Measurements from ENCODE around the gene COL21A1.

DNA sequence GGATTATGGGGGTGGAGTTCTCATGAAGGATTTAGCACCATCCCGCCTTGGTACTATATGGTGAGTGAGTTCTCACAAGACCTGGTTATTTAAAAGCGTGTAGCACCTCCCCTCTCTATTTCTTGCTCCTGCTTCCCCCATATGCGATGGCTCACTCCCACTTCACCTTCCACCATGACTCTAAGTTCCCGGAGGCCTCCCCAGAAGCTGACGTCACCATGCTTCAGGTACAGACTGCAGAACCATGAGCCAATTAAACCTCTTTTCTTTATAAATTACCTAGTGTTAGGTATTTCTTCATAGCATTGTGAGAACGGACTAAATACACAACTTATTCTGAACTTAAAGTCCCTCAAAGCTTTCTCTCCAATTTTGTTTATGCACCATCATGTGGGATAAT lies 208.6 kb downstream of the COL21A1 start:
- TF ChIP-seq, protein P1, sequence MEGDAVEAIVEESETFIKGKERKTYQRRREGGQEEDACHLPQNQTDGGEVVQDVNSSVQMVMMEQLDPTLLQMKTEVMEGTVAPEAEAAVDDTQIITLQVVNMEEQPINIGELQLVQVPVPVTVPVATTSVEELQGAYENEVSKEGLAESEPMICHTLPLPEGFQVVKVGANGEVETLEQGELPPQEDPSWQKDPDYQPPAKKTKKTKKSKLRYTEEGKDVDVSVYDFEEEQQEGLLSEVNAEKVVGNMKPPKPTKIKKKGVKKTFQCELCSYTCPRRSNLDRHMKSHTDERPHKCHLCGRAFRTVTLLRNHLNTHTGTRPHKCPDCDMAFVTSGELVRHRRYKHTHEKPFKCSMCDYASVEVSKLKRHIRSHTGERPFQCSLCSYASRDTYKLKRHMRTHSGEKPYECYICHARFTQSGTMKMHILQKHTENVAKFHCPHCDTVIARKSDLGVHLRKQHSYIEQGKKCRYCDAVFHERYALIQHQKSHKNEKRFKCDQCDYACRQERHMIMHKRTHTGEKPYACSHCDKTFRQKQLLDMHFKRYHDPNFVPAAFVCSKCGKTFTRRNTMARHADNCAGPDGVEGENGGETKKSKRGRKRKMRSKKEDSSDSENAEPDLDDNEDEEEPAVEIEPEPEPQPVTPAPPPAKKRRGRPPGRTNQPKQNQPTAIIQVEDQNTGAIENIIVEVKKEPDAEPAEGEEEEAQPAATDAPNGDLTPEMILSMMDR (IDR thresholded peaks at IDR 0.05): no peak
- TF ChIP-seq POLR2A (IDR thresholded peaks at IDR 0.05): no peak

Data from uterus (tissue), 2 donors.